DOHH2 (cell line): Measurements from ENCODE around the gene LRP2BP.

ENCODE experiments used
- H3F3A ChIP-seq: fragments of 200-600 bp; sonication (generic), shearing (Covaris generic); 2 replicates; pipeline ENCODE4 v1.6.0; 2016; ENCODE audit warnings: antibody characterized with exemption, mild to moderate bottlenecking; ENCODE audit not compliant: control insufficient read depth, insufficient read depth
- H3K27ac ChIP-seq: fragments of 200-600 bp; sonication (generic); 2 replicates; pipeline ENCODE4 v1.5.1; 2014; ENCODE audit warnings: low read depth, mild to moderate bottlenecking, low read length, moderate library complexity
- H3K27me3 ChIP-seq: fragments of 200-600 bp; sonication (generic); 2 replicates; pipeline ENCODE4 v1.6.1; 2014; ENCODE audit warnings: mild to moderate bottlenecking, low read length, mixed read lengths; ENCODE audit not compliant: control insufficient read depth
- H3K36me3 ChIP-seq: fragments of 200-600 bp; sonication (generic); 2 replicates; pipeline ENCODE4 v1.6.1; 2014; ENCODE audit warnings: mild to moderate bottlenecking, low read length, moderate library complexity, mixed read lengths; ENCODE audit not compliant: control insufficient read depth
- H3K4me1 ChIP-seq: fragments of 200-600 bp; sonication (generic); 2 replicates; pipeline ENCODE4 v1.6.1; 2014; ENCODE audit warnings: mild to moderate bottlenecking, low read length, mixed read lengths; ENCODE audit not compliant: control insufficient read depth
- H3K4me2 ChIP-seq: fragments of 200-600 bp; sonication (generic); 2 replicates; pipeline ENCODE4 v1.6.0; 2014; ENCODE audit warnings: mild to moderate bottlenecking, low read length, moderate library complexity
- H3K4me3 ChIP-seq: fragments of 200-600 bp; sonication (generic); 2 replicates; pipeline ENCODE4 v1.5.1; 2014; ENCODE audit warnings: mild to moderate bottlenecking, low read length, mixed read lengths
- H3K79me2 ChIP-seq: fragments of 200-600 bp; sonication (generic); 2 replicates; pipeline ENCODE4 v1.6.1; 2014; ENCODE audit warnings: mild to moderate bottlenecking, low read length, mixed read lengths; ENCODE audit not compliant: control insufficient read depth
- H3K9me2 ChIP-seq: fragments of 200-600 bp; sonication (generic); replicated peaks from 2 replicates; pipeline ENCODE4 v1.6.1; 2014; ENCODE audit warnings: mild to moderate bottlenecking, low read length, mixed read lengths; ENCODE audit not compliant: control insufficient read depth
- H3K9me3 ChIP-seq: fragments of 200-600 bp; sonication (generic); 2 replicates; pipeline ENCODE4 v1.6.1; 2014; ENCODE audit warnings: antibody characterized with exemption, low read length, mixed read lengths; ENCODE audit not compliant: control insufficient read depth, insufficient read depth
- H4K20me1 ChIP-seq: fragments of 200-600 bp; sonication (generic); 2 replicates; pipeline ENCODE4 v1.6.0; 2014; ENCODE audit warnings: low read depth, mild to moderate bottlenecking, antibody characterized with exemption, low read length, moderate library complexity; ENCODE audit not compliant: control insufficient read depth, insufficient read depth
- CTCF ChIP-seq: fragments of 200-600 bp; sonication (generic); IDR thresholded peaks from one replicate; pipeline ENCODE4 v1.5.1; 2014; ENCODE audit warnings: antibody characterized with exemption, mild to moderate bottlenecking, low read depth, low read length; ENCODE audit not compliant: poor library complexity, severe bottlenecking
- EZH2phosphoT487 ChIP-seq: fragments of 200-600 bp; sonication (generic); IDR thresholded peaks from 2 replicates; pipeline ENCODE4 v1.6.1; 2017; ENCODE audit warnings: borderline replicate concordance, mild to moderate bottlenecking, antibody characterized with exemption, low read length, moderate library complexity, mixed read lengths

Gene LRP2BP

DNA sequence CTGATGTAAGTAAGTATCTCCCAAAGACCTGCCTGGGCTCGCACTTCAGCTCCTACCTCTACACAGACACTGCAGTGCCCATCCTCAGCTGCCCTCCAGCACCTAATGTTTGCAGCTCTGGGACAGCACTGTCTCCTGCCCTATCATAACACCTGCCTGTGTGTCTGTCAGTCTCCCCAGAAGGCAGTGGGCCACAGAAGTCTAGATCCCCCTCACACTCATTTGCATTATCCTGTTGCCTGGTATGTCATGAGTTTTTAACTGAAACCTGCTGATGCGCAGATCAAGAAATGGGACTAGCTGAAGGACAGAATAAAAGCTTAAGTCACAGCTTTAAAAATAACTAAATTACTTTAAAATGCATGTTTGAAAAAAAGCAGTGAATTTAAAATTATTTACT is 43.0 kb downstream of the LRP2BP start:
- Histone ChIP-seq H3K4me3 (no peak overlapping the region), H3K27me3 (no peaks in the 10 kb centered on the region), H3K79me2 (no peaks in the 10 kb centered on the region), H4K20me1 (no peaks in the 10 kb centered on the region), H3F3A (no peaks in the 10 kb centered on the region), H3K36me3 (peaks cover 74% of the 10 kb centered on the region), H3K9me3 (no peaks in the 10 kb centered on the region), H3K9me2 (no peaks in the 10 kb centered on the region), H3K4me1 (no peaks in the 10 kb centered on the region), H3K27ac (no peak overlapping the region), H3K4me2 (no peak overlapping the region)
- TF ChIP-seq CTCF (no peak), EZH2phosphoT487 (no peak)

DNA sequence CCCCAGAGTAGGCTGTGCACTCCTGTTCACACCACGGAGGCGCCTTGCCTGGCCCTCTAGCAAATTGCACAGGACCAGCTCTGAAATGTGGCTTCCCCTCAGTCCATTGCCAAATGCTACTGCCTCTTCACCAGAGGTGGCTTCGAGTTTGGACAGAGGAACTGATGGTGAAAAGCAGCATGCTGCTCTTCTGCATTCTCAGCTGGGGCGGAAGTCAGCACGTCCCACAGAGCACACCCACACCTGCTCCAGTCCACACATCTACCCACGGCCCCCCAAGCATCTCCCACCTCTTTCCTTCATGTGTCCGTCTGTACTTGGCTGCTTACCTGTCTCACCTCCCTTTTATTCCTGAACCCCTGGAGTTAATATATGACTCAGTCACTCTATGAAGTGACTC is 43.5 kb downstream of the LRP2BP start:
- no peaks in the 10 kb centered on the region for H3K9me2 ChIP-seq
- no peaks in the 10 kb centered on the region for H4K20me1 ChIP-seq
- TF ChIP-seq CTCF (no peak), EZH2phosphoT487 (no peak)
- H3K4me3 ChIP-seq: no peak overlapping the region
- H3K4me2 ChIP-seq: no peak overlapping the region
- H3K9me3 ChIP-seq: no peaks in the 10 kb centered on the region
- no peaks in the 10 kb centered on the region for H3F3A ChIP-seq
- no peak overlapping the region for H3K27ac ChIP-seq
- no peaks in the 10 kb centered on the region for H3K27me3 ChIP-seq
- H3K79me2 ChIP-seq: no peaks in the 10 kb centered on the region
- H3K36me3 ChIP-seq: peaks cover 72% of the 10 kb centered on the region
- H3K4me1 ChIP-seq: no peaks in the 10 kb centered on the region

GRCh38 chr4:185351691-185352090 is 44.0 kb downstream of the LRP2BP start:
- no peaks in the 10 kb centered on the region for H3K79me2 ChIP-seq
- no peaks in the 10 kb centered on the region for H3K9me3 ChIP-seq
- TF ChIP-seq CTCF (no peak), EZH2phosphoT487 (no peak)
- H3K4me1 ChIP-seq: no peaks in the 10 kb centered on the region
- no peaks in the 10 kb centered on the region for H4K20me1 ChIP-seq
- H3K4me2 ChIP-seq: no peak overlapping the region
- no peaks in the 10 kb centered on the region for H3F3A ChIP-seq
- no peak overlapping the region for H3K4me3 ChIP-seq
- H3K9me2 ChIP-seq: no peaks in the 10 kb centered on the region
- H3K27me3 ChIP-seq: no peaks in the 10 kb centered on the region
- peaks cover 75% of the 10 kb centered on the region for H3K36me3 ChIP-seq
- no peak overlapping the region for H3K27ac ChIP-seq
